SK-N-SH (cell line): ENCODE results near the gene INSC. TPM values are rescaled to one million over a fixed set of nuclear protein-coding genes. Genes with fewer than 3 reads are reported as not detected.
A peak's percentile ranks its signal among the peaks of the same experiment; 100 is the strongest.

ENCODE experiments used
- CTCF ChIA-PET: fragments of 300-600, 350-600 bp; formaldehyde crosslinking; extraction: SDS; loops from one replicate; lab custom pipeline; 2021; lab: Yijun Ruan, JAX
- POLR2A ChIA-PET: fragments of 350-600 bp; sonication (Branson Sonifier 250); formaldehyde crosslinking; extraction: SDS; loops from one replicate; lab custom pipeline; 2020; ENCODE audit warnings: antibody characterized with exemption, inconsistent platforms; lab: Yijun Ruan, JAX
- DNase-seq: peaks from one replicate; pipeline ENCODE4 v3.0.0; 2012
- H2AFZ ChIP-seq: fragments of 200-600 bp; sonication (generic); 2 replicates; pipeline ENCODE4 v1.8.1; 2016; ENCODE audit warnings: antibody characterized with exemption, mild to moderate bottlenecking, low read depth
- H3F3A ChIP-seq: fragments of 200-600 bp; sonication (generic); replicated peaks from 2 replicates; pipeline ENCODE3; 2016; ENCODE audit warnings: antibody characterized with exemption, mild to moderate bottlenecking; ENCODE audit not compliant: insufficient read depth
- H3K27ac ChIP-seq, 2 experiments: fragments of 200-500 bp in 1 of 2; fragments of 200-600 bp in 1 of 2; sonication (Bioruptor generic) in 1 of 2; sonication (generic), shearing (Covaris generic) in 1 of 2; 2 replicates each; pipeline versions ENCODE4 v1.5.1 to v1.6.1; 2014 to 2016; ENCODE audit warnings: low read depth in 2 of 2, inconsistent platforms in 1 of 2, low read length in 1 of 2, mild to moderate bottlenecking in 1 of 2, mixed read lengths in 1 of 2
- H3K27me3 ChIP-seq: fragments of 200-600 bp; sonication (generic), shearing (Covaris generic); 2 replicates; pipeline ENCODE4 v1.6.1; 2016; ENCODE audit warnings: mixed run types; ENCODE audit not compliant: insufficient read depth
- H3K36me3 ChIP-seq, 2 experiments: fragments of 200-500 bp in 1 of 2; fragments of 200-600 bp in 1 of 2; sonication (Bioruptor generic) in 1 of 2; sonication (generic) in 1 of 2; replicated peaks in 1 of 2; 2 replicates each; pipeline versions ENCODE3 to v1.5.1; 2014 to 2016; ENCODE audit warnings: low read length in 1 of 2, mild to moderate bottlenecking in 1 of 2; ENCODE audit not compliant: insufficient read depth in 2 of 2, control insufficient read depth in 1 of 2
- H3K4me1 ChIP-seq, 2 experiments: fragments of 200-500 bp in 1 of 2; fragments of 200-600 bp in 1 of 2; sonication (Bioruptor generic) in 1 of 2; sonication (generic), shearing (Covaris generic) in 1 of 2; 2 replicates each; pipeline versions ENCODE4 v1.5.1 to v1.6.1; 2014 to 2016; ENCODE audit warnings: low read depth in 1 of 2, low read length in 1 of 2, mixed run types in 1 of 2; ENCODE audit not compliant: insufficient read depth in 2 of 2, control insufficient read depth in 1 of 2
- H3K4me2 ChIP-seq: fragments of 200-600 bp; sonication (generic), shearing (Covaris generic); 2 replicates; pipeline ENCODE4 v1.6.1; 2017; ENCODE audit warnings: mixed run types
- H3K4me3 ChIP-seq, 2 experiments: fragments of 200-500 bp in 1 of 2; fragments of 200-600 bp in 1 of 2; sonication (Bioruptor generic) in 1 of 2; sonication (generic), shearing (Covaris generic) in 1 of 2; 2 replicates each; pipeline versions ENCODE4 v1.5.1 to v1.8.1; 2014 to 2016; ENCODE audit warnings: low read depth in 2 of 2, inconsistent platforms in 1 of 2, low read length in 1 of 2, mild to moderate bottlenecking in 1 of 2, mixed read lengths in 1 of 2, moderate library complexity in 1 of 2
- H3K79me2 ChIP-seq: fragments of 200-600 bp; sonication (generic); 2 replicates; pipeline ENCODE4 v1.8.1; 2017; ENCODE audit warnings: mild to moderate bottlenecking; ENCODE audit not compliant: insufficient read depth
- H3K9ac ChIP-seq: fragments of 200-600 bp; sonication (generic); 2 replicates; pipeline ENCODE4 v1.6.1; 2017; ENCODE audit warnings: mixed run types
- H3K9me2 ChIP-seq: fragments of 200-600 bp; sonication (generic); 2 replicates; pipeline ENCODE4 v1.6.1; 2017; ENCODE audit warnings: mixed run types
- H3K9me3 ChIP-seq: fragments of 200-600 bp; sonication (generic); 2 replicates; pipeline ENCODE4 v1.6.1; 2017; ENCODE audit warnings: mixed run types, mild to moderate bottlenecking, moderate library complexity
- H4K20me1 ChIP-seq: fragments of 200-600 bp; sonication (generic); 2 replicates; pipeline ENCODE4 v1.6.1; 2017; ENCODE audit warnings: mild to moderate bottlenecking, mixed run types; ENCODE audit not compliant: insufficient read depth
- CHD2 ChIP-seq: fragments of 150-350 bp; IDR thresholded peaks from 2 replicates; pipeline ENCODE4 v1.6.1; 2018; ENCODE audit warnings: low read length; ENCODE audit not compliant: partially characterized antibody
- CTCF ChIP-seq: fragments of 200-600 bp; sonication (generic); IDR thresholded peaks from 2 replicates; pipeline ENCODE4 v1.6.1; 2017; ENCODE audit warnings: antibody characterized with exemption, mild to moderate bottlenecking, moderate library complexity
- ELF1 ChIP-seq: IDR thresholded peaks from 2 replicates; pipeline ENCODE4 v1.4.0; 2012
- FOSL2 ChIP-seq: IDR thresholded peaks from 2 replicates; pipeline ENCODE4 v1.4.0; 2012; ENCODE audit warnings: low read depth, mild to moderate bottlenecking, moderate library complexity, borderline replicate concordance
- FOXJ3 ChIP-seq: sonication (generic); formaldehyde crosslinking; IDR thresholded peaks from 2 replicates; pipeline ENCODE4 v1.5.1; 2020; ENCODE audit warnings: mild to moderate bottlenecking, missing genetic modification reagents
- FOXM1 ChIP-seq: IDR thresholded peaks from 2 replicates; pipeline ENCODE4 v1.4.0; 2012; ENCODE audit warnings: low read depth, mild to moderate bottlenecking
- JUND ChIP-seq: IDR thresholded peaks from 2 replicates; pipeline ENCODE4 v1.4.0; 2012
- MAX ChIP-seq: IDR thresholded peaks from 2 replicates; pipeline ENCODE4 v1.4.0; 2012; ENCODE audit warnings: low read depth
- MEF2A ChIP-seq: IDR thresholded peaks from 2 replicates; pipeline ENCODE4 v1.4.0; 2012; ENCODE audit warnings: low read depth, borderline replicate concordance
- MXI1 ChIP-seq: IDR thresholded peaks from 2 replicates; pipeline ENCODE4 v1.6.1; 2012; ENCODE audit warnings: mild to moderate bottlenecking, low read depth, low read length, improper control_type of control experiment
- PBX3 ChIP-seq: IDR thresholded peaks from 2 replicates; pipeline ENCODE4; 2012
- RCOR1 ChIP-seq: fragments of 150-350 bp; IDR thresholded peaks from 2 replicates; pipeline ENCODE4 v1.6.1; 2017; ENCODE audit warnings: antibody characterized with exemption, low read length
- RXRA ChIP-seq: IDR thresholded peaks from 2 replicates; pipeline ENCODE4 v1.4.0; 2012; ENCODE audit warnings: low read depth, mild to moderate bottlenecking, borderline replicate concordance
- SIN3A ChIP-seq: IDR thresholded peaks from 2 replicates; pipeline ENCODE4 v1.6.1; 2012; ENCODE audit warnings: low read depth, mild to moderate bottlenecking, low read length, moderate library complexity, borderline replicate concordance
- SMC3 ChIP-seq: IDR thresholded peaks from 2 replicates; pipeline ENCODE4 v1.6.1; 2012; ENCODE audit warnings: low read depth, low read length, improper control_type of control experiment
- TAF1 ChIP-seq: IDR thresholded peaks from 2 replicates; pipeline ENCODE4 v1.6.1; 2012; ENCODE audit warnings: low read depth, mild to moderate bottlenecking, low read length, moderate library complexity, borderline replicate concordance
- TCF12 ChIP-seq: IDR thresholded peaks from 2 replicates; pipeline ENCODE4 v1.4.0; 2012
- USF2 ChIP-seq: fragments of 150-350 bp; IDR thresholded peaks from 2 replicates; pipeline ENCODE4 v1.6.1; 2017; ENCODE audit warnings: antibody characterized with exemption, low read length, low read depth, borderline replicate concordance
- WGBS: methylation state at CpG from one replicate; pipeline ENCODE4 v1.1.6; 2017; ENCODE audit warnings: low lambda C conversion rate; 5-methylcytosine and 5-hydroxymethylcytosine counted together
- polyA plus RNA-seq, 3 experiments: library from polyadenylated mRNA; depleted of rRNA; stranded (reverse); fragments of >200 nt; gene quantifications; 2 replicates each; pipeline ENCODE4 v1.2.3, GENCODE V29; 2012
- TF ChIP-seq, protein P1 (sequence below): fragments of 150-350 bp; IDR thresholded peaks from 2 replicates; pipeline ENCODE4 v1.6.1; 2016; ENCODE audit warnings: mild to moderate bottlenecking, low read depth, low read length
- TF ChIP-seq, protein P2 (sequence below): IDR thresholded peaks from 2 replicates; pipeline ENCODE4 v1.4.0; 2012; ENCODE audit warnings: low read depth, borderline replicate concordance

INSC gene
- polyA plus RNA-seq, 1 of the 3 experiments (the other 2 are of a cell fraction): not detected

- Histone ChIP-seq H3K9me2 (no peaks in the 10 kb centered on the region), H3K4me2 (no peak overlapping the region), H3K36me3 (no peaks in the 10 kb centered on the region), H3K9ac (no peak overlapping the region), H3F3A (no peaks in the 10 kb centered on the region), H3K79me2 (no peaks in the 10 kb centered on the region), H4K20me1 (no peaks in the 10 kb centered on the region), H3K4me1 (peaks cover 0 to 15% of the 10 kb centered on the region in 2 experiments; a peak in 1 of 4 replicates), H3K9me3 (no peaks in the 10 kb centered on the region), H3K27me3 (peaks cover 17% of the 10 kb centered on the region), H2AFZ (no peak overlapping the region), H3K27ac (no peak overlapping the region), H3K4me3 (peak overlapping the region in 1 of 2 experiments; percentile 57; a peak in 1 of 4 replicates)
- DNase-seq: no peak
- TF ChIP-seq RXRA: no peak
- no peak for TF ChIP-seq CHD2
- TF ChIP-seq, protein P1, sequence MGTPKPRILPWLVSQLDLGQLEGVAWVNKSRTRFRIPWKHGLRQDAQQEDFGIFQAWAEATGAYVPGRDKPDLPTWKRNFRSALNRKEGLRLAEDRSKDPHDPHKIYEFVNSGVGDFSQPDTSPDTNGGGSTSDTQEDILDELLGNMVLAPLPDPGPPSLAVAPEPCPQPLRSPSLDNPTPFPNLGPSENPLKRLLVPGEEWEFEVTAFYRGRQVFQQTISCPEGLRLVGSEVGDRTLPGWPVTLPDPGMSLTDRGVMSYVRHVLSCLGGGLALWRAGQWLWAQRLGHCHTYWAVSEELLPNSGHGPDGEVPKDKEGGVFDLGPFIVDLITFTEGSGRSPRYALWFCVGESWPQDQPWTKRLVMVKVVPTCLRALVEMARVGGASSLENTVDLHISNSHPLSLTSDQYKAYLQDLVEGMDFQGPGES: no peak
- no peak for TF ChIP-seq MAX
- no peak for TF ChIP-seq FOXJ3 (CRISPR knock-in tag)
- TF ChIP-seq MXI1: no peak
- no peak for TF ChIP-seq FOXM1
- no peak for TF ChIP-seq MEF2A
- TF ChIP-seq JUND: no peak
- no peak for TF ChIP-seq FOSL2
- TF ChIP-seq CTCF: no peak; the same call in 1 of the 2 replicates
- TF ChIP-seq ELF1: no peak
- no peak for TF ChIP-seq SIN3A
- TF ChIP-seq TAF1: no peak
- no peak for TF ChIP-seq SMC3
- no peak for TF ChIP-seq USF2
- TF ChIP-seq RCOR1: no peak
- no peak for TF ChIP-seq TCF12
- TF ChIP-seq, protein P2, sequence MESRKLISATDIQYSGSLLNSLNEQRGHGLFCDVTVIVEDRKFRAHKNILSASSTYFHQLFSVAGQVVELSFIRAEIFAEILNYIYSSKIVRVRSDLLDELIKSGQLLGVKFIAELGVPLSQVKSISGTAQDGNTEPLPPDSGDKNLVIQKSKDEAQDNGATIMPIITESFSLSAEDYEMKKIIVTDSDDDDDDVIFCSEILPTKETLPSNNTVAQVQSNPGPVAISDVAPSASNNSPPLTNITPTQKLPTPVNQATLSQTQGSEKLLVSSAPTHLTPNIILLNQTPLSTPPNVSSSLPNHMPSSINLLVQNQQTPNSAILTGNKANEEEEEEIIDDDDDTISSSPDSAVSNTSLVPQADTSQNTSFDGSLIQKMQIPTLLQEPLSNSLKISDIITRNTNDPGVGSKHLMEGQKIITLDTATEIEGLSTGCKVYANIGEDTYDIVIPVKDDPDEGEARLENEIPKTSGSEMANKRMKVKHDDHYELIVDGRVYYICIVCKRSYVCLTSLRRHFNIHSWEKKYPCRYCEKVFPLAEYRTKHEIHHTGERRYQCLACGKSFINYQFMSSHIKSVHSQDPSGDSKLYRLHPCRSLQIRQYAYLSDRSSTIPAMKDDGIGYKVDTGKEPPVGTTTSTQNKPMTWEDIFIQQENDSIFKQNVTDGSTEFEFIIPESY: no peak
- TF ChIP-seq PBX3: no peak
- ChIA-PET CTCF (interaction anchor here (0.7 to 8.0 kb wide), 53 partner anchors 7 to 970 kb away, joined by 3 to 198 read pairs (median 4); no protein-coding TSS in a partner anchor), POLR2A (interaction anchor here (2.6 kb wide), 1 partner anchor 167 kb away, joined by 8 read pairs; no protein-coding TSS in a partner anchor)
- WGBS: 25% methylated on average over 3 of the region's 4 CpGs
Observed at GRCh38 chr11:15075162-15075526, 39.6 kb upstream of the INSC start.
